SIG-M5 treated with dmso at 0.1 percent for 504 hours (cell line): ENCODE data around the gene ZFYVE9.

Experiments used
- DNase-seq: peaks from one replicate; lab custom pipeline; 2025; ENCODE audit not compliant: unreplicated experiment; lab: John Stamatoyannopoulos, UW

The ZFYVE9 gene

DNA sequence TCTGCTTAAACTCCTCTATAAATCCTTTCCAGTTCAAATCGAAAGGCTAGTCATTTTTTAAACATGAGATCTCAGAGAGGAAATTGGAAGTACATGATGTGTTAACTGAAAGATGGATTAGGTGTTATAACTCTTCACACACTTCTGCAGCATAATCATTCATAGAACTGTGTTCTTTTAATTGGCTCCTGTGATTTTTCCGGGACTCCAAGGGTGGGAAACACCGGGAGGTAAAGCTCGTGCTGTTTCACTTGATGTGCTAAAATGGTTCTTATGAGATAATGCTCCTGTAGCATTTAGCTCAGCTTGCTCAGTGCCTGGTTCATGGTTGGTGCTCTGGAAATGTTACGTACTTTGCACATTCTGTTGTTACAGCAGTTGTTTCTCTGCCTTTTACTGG lies 183.9 kb downstream of the ZFYVE9 start:
- no peak for DNase-seq

DNA sequence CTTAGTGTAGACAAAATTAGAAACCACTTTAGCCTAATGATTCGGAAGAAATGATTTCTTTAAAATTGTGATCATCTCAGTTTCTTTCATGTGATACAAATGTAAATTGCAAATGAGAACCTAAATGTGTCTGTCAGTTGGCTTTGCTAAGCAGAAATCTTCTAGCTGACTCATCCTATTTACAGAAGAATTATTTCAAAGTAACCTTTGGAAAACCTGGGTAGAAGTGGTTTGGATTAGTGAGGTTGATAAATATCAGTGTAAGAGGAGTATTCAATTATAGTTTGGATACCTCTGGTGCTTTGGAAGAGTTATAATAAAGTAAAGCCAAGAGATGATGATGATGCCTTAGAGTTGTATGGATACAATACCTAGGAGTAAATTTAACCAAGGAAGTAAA lies 186.7 kb downstream of the ZFYVE9 start:
- no peak for DNase-seq

- no peak for DNase-seq
These were observed 190.5 kb downstream of the ZFYVE9 start for GRCh38 chr1:52332411-52332810.

DNA sequence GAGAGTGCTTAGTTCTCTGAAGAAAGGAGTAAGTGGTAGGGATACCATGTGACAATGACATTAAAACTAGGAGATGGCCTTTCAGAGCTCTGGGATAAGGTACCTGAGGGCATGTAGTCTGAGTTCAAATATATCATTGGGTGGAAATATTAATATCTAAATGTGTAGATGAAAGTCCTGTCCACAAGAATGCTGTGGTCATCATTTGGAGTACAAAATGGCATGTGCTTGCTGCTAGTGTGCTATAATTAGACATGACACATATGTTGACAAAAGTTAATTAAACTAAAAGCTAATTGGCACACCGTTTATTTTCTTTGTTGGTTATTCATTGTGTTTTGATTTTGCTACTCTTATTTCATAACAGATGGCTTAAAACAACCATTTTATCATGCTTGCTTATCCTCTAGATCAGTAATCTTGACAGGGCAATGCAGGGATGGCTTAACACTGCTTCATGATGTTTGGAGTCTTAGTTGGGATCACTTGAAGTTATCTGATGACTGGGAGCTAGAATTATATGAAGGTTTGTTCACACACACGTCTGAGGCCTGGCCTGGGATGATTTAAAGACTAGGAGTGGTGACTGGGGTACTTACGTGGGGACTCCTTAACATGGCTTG lies 193.1 kb downstream of the ZFYVE9 start:
- DNase-seq: no peak

GRCh38 chr1:52337439-52337838 lies 195.6 kb downstream of the ZFYVE9 start:
- DNase-seq: no peak

GRCh38 chr1:52341655-52342260 lies 199.9 kb downstream of the ZFYVE9 start:
- DNase-seq: no peak

DNA sequence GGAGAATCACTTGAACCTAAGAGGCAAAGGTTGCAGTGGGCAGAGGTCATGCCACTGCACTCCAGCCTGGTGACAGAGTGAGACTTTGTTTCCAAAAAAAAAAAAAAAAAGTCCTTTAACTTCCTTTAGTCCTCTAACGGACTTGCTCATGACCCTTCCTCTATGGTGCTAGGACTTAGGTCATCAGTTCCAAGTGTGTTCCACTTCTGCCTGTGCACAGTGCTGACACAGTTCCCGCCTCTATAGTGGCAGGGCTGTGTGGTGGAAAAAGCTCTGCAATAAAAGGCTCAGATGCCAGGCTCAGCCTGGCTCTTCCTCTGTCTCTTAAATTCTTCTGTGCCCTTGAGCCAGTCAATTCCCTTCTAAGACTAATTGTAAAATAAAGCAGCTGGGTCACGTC lies 202.1 kb downstream of the ZFYVE9 start:
- DNase-seq: no peak

- DNase-seq: no peak
These were observed 203.4 kb downstream of the ZFYVE9 start for GRCh38 chr1:52345252-52345651.

DNA sequence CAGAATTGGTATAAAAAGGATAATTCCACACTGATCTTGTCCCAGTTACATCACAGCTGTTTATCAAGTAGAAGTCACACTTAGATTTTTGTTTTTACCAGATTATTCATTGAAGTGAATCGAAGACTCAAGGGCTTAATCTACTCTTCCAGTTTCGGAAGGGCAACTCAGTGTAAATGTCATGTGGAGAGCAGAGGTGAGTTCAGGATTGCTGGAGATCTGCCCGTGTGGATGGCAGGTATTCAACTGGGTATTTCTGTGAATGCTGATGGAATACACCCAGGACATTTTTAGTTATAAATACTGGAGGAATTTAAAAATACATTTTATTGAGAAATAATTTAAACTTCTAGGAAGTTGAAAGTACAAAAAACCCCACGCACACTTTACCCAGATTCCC lies 204.8 kb downstream of the ZFYVE9 start:
- no peak for DNase-seq

GRCh38 chr1:52348704-52349300 lies 206.9 kb downstream of the ZFYVE9 start:
- no peak for DNase-seq

- no peak for DNase-seq
These were observed 210.8 kb downstream of the ZFYVE9 start for GRCh38 chr1:52352690-52353089.

DNA sequence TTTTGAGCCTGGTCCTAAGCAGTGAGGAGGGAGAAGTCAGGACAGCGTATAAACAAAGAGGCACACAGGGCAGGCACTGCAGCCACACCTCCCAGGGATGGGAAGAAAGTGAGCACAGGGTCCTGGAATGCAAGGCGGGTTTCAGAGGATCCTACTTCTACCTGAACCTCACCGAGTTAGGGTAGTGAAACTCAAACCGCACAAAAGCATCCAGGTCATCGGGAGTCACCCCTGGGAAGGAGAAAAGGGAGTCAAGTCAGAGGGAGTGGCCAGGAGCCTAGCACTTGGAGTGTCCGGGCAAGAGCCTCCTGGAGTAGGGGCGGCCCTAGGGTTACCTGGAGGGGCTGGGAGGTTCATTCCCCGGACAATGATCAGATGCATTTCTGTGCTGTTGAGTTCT lies 213.5 kb downstream of the ZFYVE9 start:
- DNase-seq: no peak

GRCh38 chr1:52355847-52356505 lies 214.1 kb downstream of the ZFYVE9 start:
- DNase-seq: no peak

- DNase-seq: no peak
These were observed 215.0 kb downstream of the ZFYVE9 start for GRCh38 chr1:52356818-52357355.

DNA sequence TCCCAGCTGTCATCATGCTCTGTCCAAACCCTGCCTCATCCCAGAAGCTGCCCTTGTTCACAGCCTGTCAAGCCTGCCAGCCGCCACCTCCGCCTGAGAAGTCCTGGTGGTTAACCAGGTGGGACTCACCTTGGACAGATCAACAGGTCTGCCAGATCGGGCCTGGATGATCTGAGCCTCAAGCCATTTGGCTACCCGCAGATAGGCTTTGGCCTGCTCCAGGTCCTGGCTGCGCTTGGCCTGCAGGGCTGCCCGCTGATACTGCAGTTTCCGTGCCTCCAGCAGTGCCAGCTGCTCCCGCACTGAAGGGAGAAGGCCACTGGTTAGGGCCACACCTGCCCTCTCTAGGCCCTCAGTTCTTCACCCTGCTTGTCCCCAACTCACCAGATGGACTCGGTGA lies 215.5 kb downstream of the ZFYVE9 start:
- no peak for DNase-seq

- DNase-seq: no peak
These were observed 217.1 kb downstream of the ZFYVE9 start for GRCh38 chr1:52358851-52359497.

DNA sequence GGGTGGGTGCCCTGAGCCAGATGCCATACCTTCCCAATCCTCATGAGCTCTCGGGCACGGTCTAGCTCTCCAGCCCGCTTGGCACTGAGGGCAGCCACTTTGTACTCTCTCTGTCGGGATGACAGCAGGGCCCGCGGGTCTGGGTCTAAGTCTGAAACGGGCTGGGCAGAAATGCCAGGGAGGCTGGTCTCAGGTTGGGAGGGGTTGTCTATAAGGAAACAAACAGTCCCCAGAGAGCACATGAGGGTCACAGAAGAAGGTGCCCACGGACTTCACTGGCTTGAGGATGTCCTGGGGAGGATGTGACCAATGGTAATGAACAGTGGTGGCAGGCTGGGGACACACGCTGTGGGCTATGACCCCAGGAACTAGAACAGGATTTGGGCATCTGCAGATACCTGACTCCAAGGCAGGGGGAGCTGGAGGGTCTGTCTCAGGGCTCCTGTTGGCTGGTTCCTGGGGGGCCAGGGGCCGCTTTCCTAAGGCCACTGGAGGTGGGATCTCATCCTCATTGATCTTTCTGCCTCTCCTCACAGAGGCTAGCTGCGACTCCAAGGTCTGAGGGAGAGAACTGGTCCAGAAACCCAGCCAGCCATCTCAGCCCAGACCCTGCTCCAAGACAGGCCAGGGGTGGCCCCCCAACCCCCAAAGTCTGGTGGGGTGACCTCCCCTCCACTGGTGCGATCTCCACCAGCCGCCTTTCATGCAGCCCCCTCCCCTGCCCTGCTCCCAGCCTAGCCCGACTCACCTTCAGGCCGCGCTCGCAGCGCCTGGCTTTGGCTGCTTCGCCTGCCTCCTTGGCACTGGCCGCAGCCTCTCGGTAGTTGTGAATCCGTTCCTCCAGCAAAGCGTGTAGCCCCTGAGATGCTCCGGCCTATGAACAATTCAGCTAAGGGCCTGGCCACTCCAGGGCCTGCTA lies 218.0 kb downstream of the ZFYVE9 start:
- no peak for DNase-seq

GRCh38 chr1:52360595-52360968 lies 218.7 kb downstream of the ZFYVE9 start:
- DNase-seq: no peak

DNA sequence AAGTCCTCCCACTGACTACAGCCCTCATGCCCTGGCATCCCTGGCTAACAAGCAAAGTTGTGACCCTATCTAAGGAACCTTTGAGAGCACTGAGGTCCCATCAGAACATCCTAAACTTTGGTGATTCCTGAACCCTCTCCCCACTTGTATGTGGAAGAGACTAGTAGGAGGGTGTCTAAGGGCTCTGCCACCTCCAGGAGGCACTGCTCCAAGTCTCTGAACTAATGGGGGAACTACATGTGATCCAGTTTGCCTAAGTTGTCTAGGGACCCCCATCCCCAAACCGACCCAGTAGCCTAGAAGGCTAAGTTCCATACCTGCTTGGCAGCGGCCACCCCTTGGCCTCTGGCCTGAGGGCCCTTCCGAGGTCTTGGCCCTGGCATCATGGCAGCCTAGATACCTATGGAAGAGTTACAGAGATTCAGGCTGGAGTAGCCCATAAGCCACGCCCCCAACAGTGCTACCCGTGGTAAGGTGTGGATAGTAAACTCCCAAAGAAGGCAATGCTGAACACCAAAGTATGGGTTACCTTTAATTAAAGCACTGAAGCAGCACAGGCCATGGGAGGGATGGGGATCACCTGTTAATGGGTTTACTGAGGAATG lies 222.4 kb downstream of the ZFYVE9 start:
- no peak for DNase-seq
